Small intestine (tissue), 7 donors: Measurements from ENCODE around the gene SDSL. TPM values are rescaled to one million over a fixed set of nuclear protein-coding genes. Genes with fewer than 3 reads are reported as not detected.

Source experiments
- DNase-seq, 2 donors: peaks; one replicate each; pipeline versions ENCODE4 v3.0.0 to v3.0.0-alpha.2; 2013
- FAIRE-seq: peaks from 2 replicates; lab custom pipeline; 2012; peaks lifted over from hg19 to GRCh38; lab: Jason Lieb, UNC
- H3K27ac ChIP-seq, 3 donors: one replicate each; pipeline ENCODE4 v1.5.1; 2013; ENCODE audit warnings: low read length in 2 of 3, mild to moderate bottlenecking in 2 of 3, control low read depth in 1 of 3, inconsistent platforms in 1 of 3, low read depth in 1 of 3, moderate library complexity in 1 of 3
- H3K27me3 ChIP-seq, 3 donors: one replicate each; pipeline ENCODE4 v1.6.1; 2013; ENCODE audit warnings: low read length in 3 of 3, inconsistent platforms in 1 of 3; ENCODE audit not compliant: control insufficient read depth in 3 of 3, insufficient read depth in 3 of 3
- H3K36me3 ChIP-seq, 3 donors: one replicate each; pipeline ENCODE4 v1.6.1; 2013; ENCODE audit warnings: low read length in 3 of 3, inconsistent platforms in 1 of 3, low read depth in 1 of 3, mild to moderate bottlenecking in 1 of 3, moderate library complexity in 1 of 3; ENCODE audit not compliant: control insufficient read depth in 3 of 3, insufficient read depth in 2 of 3
- H3K4me1 ChIP-seq, 3 donors: one replicate each; pipeline ENCODE4 v1.6.1; 2013; ENCODE audit warnings: low read length in 2 of 3, inconsistent platforms in 1 of 3, low read depth in 1 of 3, mild to moderate bottlenecking in 1 of 3, moderate library complexity in 1 of 3; ENCODE audit not compliant: control insufficient read depth in 3 of 3, insufficient read depth in 2 of 3
- H3K4me3 ChIP-seq, 3 donors: one replicate each; pipeline ENCODE4 v1.5.1; 2013; ENCODE audit warnings: low read length in 3 of 3, control low read depth in 1 of 3, inconsistent platforms in 1 of 3, low read depth in 1 of 3, mild to moderate bottlenecking in 1 of 3, moderate library complexity in 1 of 3
- H3K9me3 ChIP-seq, 2 donors: one replicate each; pipeline ENCODE4 v1.6.1; 2013; ENCODE audit warnings: low read depth in 1 of 2, low read length in 1 of 2; ENCODE audit not compliant: control insufficient read depth in 2 of 2, insufficient read depth in 1 of 2
- WGBS, 3 donors: extraction: QIAGEN DNeasy Blood & Tissue Kit; methylation state at CpG; one replicate each; pipeline ENCODE4 v1.1.7; 2013; 5-methylcytosine and 5-hydroxymethylcytosine counted together
- polyA plus RNA-seq, 4 donors: library from polyadenylated mRNA; stranded (reverse) in 3 of 4; unstranded in 1 of 4; fragments of 200-250 nt in 3 of 4; fragments of 120-200 nt in 1 of 4; gene quantifications; one replicate each; pipeline versions ENCODE4 v1.2.1 to v1.2.3, GENCODE V29; 2013
- donor health status: healthy with polysubstance abuse.
- donor health status: control.
- donor health status: control.
- donor health status: Bipolar disorder and iron deficiency.
- donor health status: healthy.

Gene SDSL
- polyA plus RNA-seq, 4 donors: 21.0 to 37.6 (median 25.1) TPM

- no peak overlapping the region for H3K27ac ChIP-seq
Measured at GRCh38 chr12:113407931-113408600, 14.1 kb upstream of the SDSL start.

GRCh38 chr12:113408756-113409298 is 13.4 kb upstream of the SDSL start:
- 84 to 89% (median 85%) methylated on average over 11 of the region's 11 CpGs for WGBS, 3 donors
- no peak for DNase-seq
- no peaks in the 10 kb centered on the region for H3K36me3 ChIP-seq

More at GRCh38 chr12:113407931-113408600, 14.1 kb upstream of the SDSL start:
- DNase-seq (no peak), FAIRE-seq (no peak)
- Histone ChIP-seq H3K36me3 (no peaks in the 10 kb centered on the region), H3K4me3 (no peak overlapping the region), H3K4me1 (no peaks in the 10 kb centered on the region), H3K27me3 (no peaks in the 10 kb centered on the region), H3K9me3 (no peaks in the 10 kb centered on the region)
- WGBS, 3 donors: 73 to 82% (median 76%) methylated on average over 6 of the region's 6 CpGs

GRCh38 chr12:113409462-113410124 is 12.6 kb upstream of the SDSL start:
- H3K27me3 ChIP-seq: no peaks in the 10 kb centered on the region
- no peak for DNase-seq
- no peaks in the 10 kb centered on the region for H3K4me1 ChIP-seq
- 62 to 66% (median 66%) methylated on average over 9 of the region's 9 CpGs for WGBS, 3 donors
- no peaks in the 10 kb centered on the region for H3K9me3 ChIP-seq
- H3K27ac ChIP-seq: no peak overlapping the region
- no peak overlapping the region for H3K4me3 ChIP-seq
- H3K36me3 ChIP-seq: no peaks in the 10 kb centered on the region
- FAIRE-seq: no peak

More at GRCh38 chr12:113408756-113409298, 13.4 kb upstream of the SDSL start:
- Histone ChIP-seq H3K9me3 (no peaks in the 10 kb centered on the region), H3K4me3 (no peak overlapping the region), H3K27me3 (no peaks in the 10 kb centered on the region), H3K27ac (no peak overlapping the region), H3K4me1 (no peaks in the 10 kb centered on the region)
- no peak for FAIRE-seq

DNA sequence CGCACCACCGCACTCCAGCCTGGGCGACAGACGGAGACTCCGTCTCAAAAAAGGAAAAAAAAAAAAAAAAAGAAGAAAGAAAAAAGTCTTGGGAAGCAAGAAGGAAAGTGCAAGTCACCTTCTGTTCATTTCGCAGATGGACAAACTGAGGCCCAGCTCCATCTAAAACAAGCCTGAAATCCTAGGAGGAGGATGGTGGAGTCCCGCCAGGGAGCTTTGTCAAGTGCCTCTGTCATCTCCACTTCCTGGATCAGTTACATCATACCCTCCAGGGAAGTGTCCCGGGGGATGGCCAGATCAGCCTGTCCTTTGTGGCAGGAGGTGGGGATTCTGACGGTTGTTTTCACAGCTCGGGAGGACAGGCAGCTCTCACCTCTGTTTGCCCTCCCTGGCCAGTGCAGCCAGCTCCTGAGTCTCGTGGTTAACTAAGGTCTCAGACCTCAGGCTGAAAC is 8.7 kb upstream of the SDSL start:
- no peak for FAIRE-seq
- no peak for DNase-seq

GRCh38 chr12:113414519-113415038 is 7.6 kb upstream of the SDSL start:
- WGBS, 3 donors: 79 to 88% (median 83%) methylated on average over 7 to 9 of the region's 9 CpGs
- DNase-seq: no peak
- Histone ChIP-seq H3K27me3 (no peaks in the 10 kb centered on the region), H3K4me3 (no peak overlapping the region), H3K36me3 (no peaks in the 10 kb centered on the region), H3K4me1 (peaks cover 0 to 9% (median 0%) of the 10 kb centered on the region in 3 donors), H3K27ac (no peak overlapping the region), H3K9me3 (no peaks in the 10 kb centered on the region)
- FAIRE-seq: no peak

More for the DNA sequence above, 8.7 kb upstream of the SDSL start:
- Histone ChIP-seq H3K4me3 (no peak overlapping the region), H3K27ac (no peak overlapping the region), H3K4me1 (peaks cover 0 to 6% (median 0%) of the 10 kb centered on the region in 3 donors), H3K9me3 (no peaks in the 10 kb centered on the region), H3K36me3 (no peaks in the 10 kb centered on the region), H3K27me3 (no peaks in the 10 kb centered on the region)
- WGBS, 3 donors: 63 to 67% (median 64%) methylated on average over 11 of the region's 11 CpGs

DNA sequence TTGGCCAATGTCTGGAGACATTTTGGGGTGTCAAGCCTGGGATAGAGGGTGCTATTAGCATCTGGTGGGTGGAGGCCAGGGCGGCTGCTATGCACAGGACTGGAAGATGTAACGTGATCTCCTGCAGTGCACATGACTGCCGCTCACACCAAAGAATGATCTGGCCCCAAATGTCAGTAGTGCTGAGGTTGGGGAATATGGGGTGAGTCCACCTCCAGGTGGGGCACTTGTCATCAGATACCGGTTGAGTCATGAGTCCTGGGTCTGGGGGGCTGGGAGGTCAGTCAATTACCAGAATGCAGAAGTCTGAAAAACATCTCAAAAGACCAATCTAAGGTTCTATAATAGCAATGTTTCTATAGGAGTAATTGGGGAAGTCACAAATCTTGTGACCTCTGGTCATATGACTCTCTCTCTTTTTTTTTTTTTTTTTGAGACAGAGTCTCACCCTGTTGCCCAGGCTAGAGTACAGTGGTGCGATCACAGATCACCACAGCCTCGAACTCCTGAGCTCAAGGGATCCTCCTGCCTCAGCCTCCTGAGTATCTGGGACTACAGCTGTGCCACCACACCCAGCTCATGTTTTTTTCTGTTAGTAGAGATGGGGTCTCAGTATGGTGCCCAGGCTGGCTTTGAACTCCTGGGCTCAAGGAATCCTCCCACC is 6.0 kb upstream of the SDSL start:
- peak overlapping the region in 1 of 3 donors; percentile 40 for H3K27ac ChIP-seq
- WGBS, 3 donors: 40 to 56% (median 44%) methylated on average over 6 of the region's 6 CpGs
- H3K27me3 ChIP-seq: no peaks in the 10 kb centered on the region
- H3K9me3 ChIP-seq: no peaks in the 10 kb centered on the region
- no peak overlapping the region for H3K4me3 ChIP-seq
- peaks cover 0 to 17% (median 0%) of the 10 kb centered on the region in 3 donors for H3K4me1 ChIP-seq
- no peaks in the 10 kb centered on the region for H3K36me3 ChIP-seq
- FAIRE-seq (no peak), DNase-seq (peak in 1 of 2 donors; percentile 13)

- Histone ChIP-seq H3K9me3 (no peaks in the 10 kb centered on the region), H3K27me3 (no peaks in the 10 kb centered on the region), H3K27ac (peak overlapping the region in 1 of 3 donors; percentile 22), H3K4me3 (no peak overlapping the region), H3K4me1 (peaks cover 0 to 23% (median 2%) of the 10 kb centered on the region in 3 donors), H3K36me3 (no peaks in the 10 kb centered on the region)
- DNase-seq: peak; percentile 19 to 66
- FAIRE-seq: no peak
- 16 to 44% (median 31%) methylated on average over 12 to 13 of the region's 13 CpGs for WGBS, 3 donors
Measured at GRCh38 chr12:113418213-113418879, 3.8 kb upstream of the SDSL start.
